ENCODE results near the gene NFATC1.

NFATC1 gene

GRCh38 chr18:79496978-79497637, 101.4 kb downstream of the NFATC1 start:
- DNase-seq (ENCODE audit: low read depth), result no peak
- in situ Hi-C loops (cut with HindIII; ENCODE audit: low sequenced_read_pairs), result no loop called here
- no peak for TF ChIP-seq CTCF (IDR thresholded peaks at IDR 0.05; ENCODE audit: low read depth, low read length, missing control alignments)
- no peak overlapping the region for H3K4me3 ChIP-seq (ENCODE audit: low read depth, low read length)

- no peak for TF ChIP-seq CTCF (IDR thresholded peaks at IDR 0.05; ENCODE audit: low read depth, low read length, missing control alignments)
- no peak overlapping the region for H3K4me3 ChIP-seq (ENCODE audit: low read depth, low read length)
- no peak for DNase-seq (ENCODE audit: low read depth)
- in situ Hi-C loops (cut with HindIII; ENCODE audit: low sequenced_read_pairs), result no loop called here
Measured at GRCh38 chr18:79497638-79498081, 101.9 kb downstream of the NFATC1 start.

GRCh38 chr18:79498662-79499061, 102.9 kb downstream of the NFATC1 start:
- TF ChIP-seq CTCF (IDR thresholded peaks at IDR 0.05; ENCODE audit: low read depth, low read length, missing control alignments), result no peak
- no peak for DNase-seq (ENCODE audit: low read depth)
- in situ Hi-C loops (cut with HindIII; ENCODE audit: low sequenced_read_pairs), result no loop called here
- H3K4me3 ChIP-seq (ENCODE audit: low read depth, low read length), result no peak overlapping the region

- DNase-seq (ENCODE audit: low read depth), result no peak
- in situ Hi-C loops (cut with HindIII; ENCODE audit: low sequenced_read_pairs), result loop anchor here (5.0 kb wide), 2 partner anchors 86 to 99 kb away; no protein-coding TSS in a partner anchor
- H3K4me3 ChIP-seq (ENCODE audit: low read depth, low read length), result no peak overlapping the region
- no peak for TF ChIP-seq CTCF (IDR thresholded peaks at IDR 0.05; ENCODE audit: low read depth, low read length, missing control alignments)
Measured at GRCh38 chr18:79501006-79501405, 105.3 kb downstream of the NFATC1 start.

- no peak for TF ChIP-seq CTCF (IDR thresholded peaks at IDR 0.05; ENCODE audit: low read depth, low read length, missing control alignments)
- no peak overlapping the region for H3K4me3 ChIP-seq (ENCODE audit: low read depth, low read length)
- in situ Hi-C loops (cut with HindIII; ENCODE audit: low sequenced_read_pairs), result loop anchor here (5.0 kb wide), 2 partner anchors 85 to 100 kb away; no protein-coding TSS in a partner anchor
- DNase-seq (ENCODE audit: low read depth), result no peak
Measured at GRCh38 chr18:79502782-79503181, 107.1 kb downstream of the NFATC1 start.

GRCh38 chr18:79503406-79503805, 107.7 kb downstream of the NFATC1 start:
- no peak overlapping the region for H3K4me3 ChIP-seq (ENCODE audit: low read depth, low read length)
- in situ Hi-C loops (cut with HindIII; ENCODE audit: low sequenced_read_pairs), result loop anchor here (5.0 kb wide), 2 partner anchors 84 to 101 kb away; no protein-coding TSS in a partner anchor
- no peak for TF ChIP-seq CTCF (IDR thresholded peaks at IDR 0.05; ENCODE audit: low read depth, low read length, missing control alignments)
- DNase-seq (ENCODE audit: low read depth), result no peak

Measured in astrocyte of the cerebellum (primary cell).